Bone marrow (tissue), 2 donors: ENCODE measurements around the gene SNX9.
"Not testable (repeated sequence)": the region's sequence is repeated elsewhere in the genome, so short reads cannot be mapped to it uniquely, and the experiment has no call there.

Experiments
- DNase-seq, 2 donors: peaks; one replicate each; lab custom pipeline; 2025; lab: John Stamatoyannopoulos, UW

The SNX9 gene

GRCh38 chr6:157858664-157859063 is 35.6 kb downstream of the SNX9 start:
- DNase-seq = not testable (repeated sequence)

DNA sequence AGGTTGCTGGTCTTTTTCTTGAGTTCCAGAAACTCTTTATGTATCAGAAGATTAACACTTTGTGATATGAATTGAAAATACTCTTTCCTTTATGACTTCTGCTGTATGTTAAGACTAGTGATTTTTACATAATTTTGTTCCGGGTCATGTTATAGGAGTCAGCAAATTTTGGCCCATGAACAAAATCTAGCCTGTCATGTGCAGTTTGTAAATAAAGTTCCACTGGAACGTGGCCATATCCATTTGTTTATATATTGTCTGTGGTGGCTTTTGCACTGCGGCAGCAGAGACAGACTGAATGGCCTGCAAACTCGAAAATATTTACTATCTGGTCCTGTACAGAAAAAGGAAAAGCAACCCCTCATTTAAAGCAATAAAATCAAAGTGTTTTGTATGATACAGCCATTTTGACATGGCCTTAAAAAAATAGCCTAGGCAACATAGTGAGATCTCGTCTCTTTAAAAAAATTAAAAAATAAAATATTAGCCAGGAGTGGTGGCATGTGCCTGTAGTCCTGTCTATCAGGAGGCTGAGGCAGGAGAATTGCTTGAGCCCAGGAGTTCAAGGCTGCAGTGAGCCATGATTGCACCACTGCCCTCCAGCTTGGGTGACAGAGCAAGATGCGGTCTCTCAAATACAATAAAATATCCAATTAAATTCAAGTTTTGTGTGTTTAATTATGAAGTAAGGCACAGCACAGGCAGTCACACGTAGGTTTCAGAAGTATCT is 36.9 kb downstream of the SNX9 start:
- no peak for DNase-seq

DNA sequence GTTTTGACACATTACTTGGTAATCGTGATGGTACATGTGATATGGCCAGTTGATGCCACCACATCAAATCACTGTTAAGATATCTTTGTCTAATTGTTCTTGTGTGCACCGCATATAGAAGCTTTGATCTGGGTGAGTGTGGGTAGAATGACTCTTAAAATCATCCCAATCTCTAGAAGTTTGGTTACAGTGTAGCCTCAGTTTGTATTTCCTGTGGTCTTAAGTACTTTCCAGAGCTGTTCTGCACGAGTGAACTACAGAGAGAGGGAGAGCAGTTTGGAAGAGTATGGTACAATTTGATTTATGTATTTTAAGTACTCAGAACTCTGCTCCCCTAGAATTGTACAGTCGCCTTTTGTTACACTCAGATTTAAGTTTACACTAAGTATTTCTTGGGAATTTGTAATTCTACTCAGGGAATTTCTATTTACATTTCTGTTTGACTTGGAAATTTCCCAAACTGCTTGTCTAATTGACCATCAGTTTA is 37.5 kb downstream of the SNX9 start:
- no peak for DNase-seq

DNA sequence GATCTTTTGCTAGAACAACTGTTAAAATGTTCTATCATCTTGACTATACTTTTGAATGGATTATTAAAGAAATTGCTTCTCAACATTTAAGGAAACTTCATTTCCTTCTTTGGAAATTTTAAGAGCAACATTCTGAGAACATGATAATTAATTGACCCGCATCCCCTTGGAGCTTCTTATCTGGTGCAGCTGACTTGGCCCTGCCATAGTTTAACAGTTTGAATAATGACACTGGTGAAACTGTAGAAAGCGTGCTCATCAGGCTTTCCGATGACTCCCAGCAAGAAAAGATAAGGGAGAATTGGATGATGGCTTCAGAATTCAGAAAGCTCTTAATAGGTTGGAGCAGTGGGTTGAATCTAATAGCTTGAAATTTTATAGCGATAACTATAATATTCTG is 38.1 kb downstream of the SNX9 start:
- no peak for DNase-seq

- DNase-seq = no peak
These were observed 38.8 kb downstream of the SNX9 start for GRCh38 chr6:157861814-157862213.

GRCh38 chr6:157862706-157863105 is 39.7 kb downstream of the SNX9 start:
- no peak for DNase-seq

DNA sequence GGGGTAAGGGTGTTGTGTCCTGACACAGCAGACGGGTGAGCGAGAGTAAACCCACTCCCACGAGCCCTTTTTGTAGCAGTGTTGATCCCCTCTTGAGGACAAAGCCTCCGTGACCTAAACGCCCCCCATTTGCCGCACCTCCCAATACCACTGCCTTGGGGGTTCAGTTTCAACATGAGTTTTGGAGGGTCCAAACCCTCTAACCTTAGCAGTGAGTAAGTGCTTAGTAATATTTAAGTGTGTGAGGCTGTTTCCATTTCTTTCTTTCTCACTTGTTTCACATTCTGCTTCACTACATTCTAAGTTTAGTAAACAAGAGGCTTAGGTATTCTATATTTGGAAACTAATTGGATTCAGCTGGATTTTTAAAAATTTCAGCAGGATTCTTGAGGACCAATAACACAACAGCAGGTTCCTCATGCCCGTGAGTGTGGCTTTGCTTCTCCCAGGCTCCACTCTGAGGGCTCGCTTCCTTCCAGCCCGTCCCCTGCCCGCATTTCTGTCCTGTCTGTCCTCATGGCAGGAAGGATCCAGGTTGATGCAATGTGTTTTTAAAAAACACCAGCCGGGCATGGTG is 41.2 kb downstream of the SNX9 start:
- DNase-seq = no peak

DNA sequence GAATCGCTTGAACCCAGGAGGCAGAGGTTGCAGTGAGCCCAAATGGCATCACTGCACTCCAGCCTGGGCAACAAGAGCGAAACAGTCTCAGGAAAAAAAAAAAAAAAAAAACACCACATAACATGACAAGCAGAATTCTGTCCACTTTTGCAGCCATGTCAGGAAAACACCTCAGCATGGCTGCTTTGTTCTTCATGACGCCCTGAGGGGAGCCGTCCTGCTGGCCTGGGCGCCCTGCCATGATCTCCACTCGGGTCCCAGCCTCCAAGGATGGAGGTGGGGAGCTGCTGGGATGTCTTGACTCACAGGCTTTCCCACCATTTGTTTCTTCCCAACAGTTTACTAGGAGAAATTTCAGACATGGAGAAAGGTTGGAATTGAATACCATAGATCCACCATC is 42.2 kb downstream of the SNX9 start:
- no peak for DNase-seq

DNA sequence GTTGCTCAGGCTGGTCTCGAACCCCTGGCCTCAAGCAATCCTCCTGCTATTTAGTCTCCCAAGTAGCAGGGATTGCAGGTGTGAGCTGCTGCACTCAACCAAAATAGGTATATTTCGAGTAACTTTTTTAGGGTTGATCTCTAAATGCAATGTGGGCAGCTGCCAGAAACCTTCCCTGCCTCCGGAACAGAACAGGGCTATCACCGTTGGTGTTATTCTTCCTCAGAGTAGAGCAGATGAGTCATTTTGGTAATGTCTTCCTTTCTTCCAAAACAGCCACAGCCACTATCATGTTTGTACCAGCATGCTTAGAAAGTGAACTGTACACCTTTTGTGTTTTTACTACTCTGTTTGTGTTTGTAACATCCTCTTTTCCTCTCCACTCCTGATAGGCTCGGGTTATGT is 44.1 kb downstream of the SNX9 start:
- DNase-seq = no peak

- DNase-seq = no peak
These were observed 44.9 kb downstream of the SNX9 start for GRCh38 chr6:157867981-157868380.

DNA sequence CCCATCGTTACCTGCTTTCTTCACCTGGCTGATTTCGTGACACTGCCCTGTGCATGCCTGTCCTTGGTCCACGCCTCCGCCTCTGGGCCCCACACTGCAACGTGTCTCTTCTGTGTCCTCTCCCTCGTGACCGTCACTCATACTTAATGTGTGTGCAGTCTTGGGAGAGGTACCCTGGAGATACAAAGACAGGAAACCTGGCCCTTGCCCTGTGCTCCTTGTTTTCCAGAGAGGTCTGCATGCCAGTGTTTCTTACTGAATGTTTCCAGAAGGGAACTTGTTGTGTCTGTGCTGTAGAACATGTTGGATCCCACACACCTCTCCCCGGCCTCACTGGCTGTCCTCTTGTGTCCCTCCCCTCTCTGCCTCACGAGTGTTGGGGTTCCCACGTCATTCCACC is 45.8 kb downstream of the SNX9 start:
- DNase-seq = no peak

- no peak for DNase-seq
These were observed 46.7 kb downstream of the SNX9 start for GRCh38 chr6:157869673-157870302.

- peak; percentile 38 to 40 for DNase-seq
These were observed 50.8 kb downstream of the SNX9 start for GRCh38 chr6:157873735-157874344.

DNA sequence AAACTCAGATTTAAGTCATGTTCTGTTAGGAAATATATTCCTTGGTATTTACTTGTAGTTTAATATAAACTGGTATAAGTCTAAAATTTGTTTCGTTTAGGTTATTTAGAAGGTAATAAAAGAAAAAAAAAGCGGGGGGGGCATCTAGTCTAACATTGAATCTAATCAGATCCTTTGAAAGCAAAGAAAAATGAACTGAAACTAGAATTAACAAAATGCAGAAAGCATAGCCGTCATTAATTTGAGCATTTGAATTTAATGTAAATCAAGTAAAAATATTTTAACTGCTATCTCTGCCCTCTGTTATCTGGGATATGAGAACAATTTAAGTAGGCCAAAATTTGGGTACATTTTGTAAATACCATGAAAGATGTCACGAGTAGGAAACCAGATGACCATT is 54.1 kb downstream of the SNX9 start:
- DNase-seq = no peak

- no peak for DNase-seq
These were observed 54.8 kb downstream of the SNX9 start for GRCh38 chr6:157877573-157878438.

DNA sequence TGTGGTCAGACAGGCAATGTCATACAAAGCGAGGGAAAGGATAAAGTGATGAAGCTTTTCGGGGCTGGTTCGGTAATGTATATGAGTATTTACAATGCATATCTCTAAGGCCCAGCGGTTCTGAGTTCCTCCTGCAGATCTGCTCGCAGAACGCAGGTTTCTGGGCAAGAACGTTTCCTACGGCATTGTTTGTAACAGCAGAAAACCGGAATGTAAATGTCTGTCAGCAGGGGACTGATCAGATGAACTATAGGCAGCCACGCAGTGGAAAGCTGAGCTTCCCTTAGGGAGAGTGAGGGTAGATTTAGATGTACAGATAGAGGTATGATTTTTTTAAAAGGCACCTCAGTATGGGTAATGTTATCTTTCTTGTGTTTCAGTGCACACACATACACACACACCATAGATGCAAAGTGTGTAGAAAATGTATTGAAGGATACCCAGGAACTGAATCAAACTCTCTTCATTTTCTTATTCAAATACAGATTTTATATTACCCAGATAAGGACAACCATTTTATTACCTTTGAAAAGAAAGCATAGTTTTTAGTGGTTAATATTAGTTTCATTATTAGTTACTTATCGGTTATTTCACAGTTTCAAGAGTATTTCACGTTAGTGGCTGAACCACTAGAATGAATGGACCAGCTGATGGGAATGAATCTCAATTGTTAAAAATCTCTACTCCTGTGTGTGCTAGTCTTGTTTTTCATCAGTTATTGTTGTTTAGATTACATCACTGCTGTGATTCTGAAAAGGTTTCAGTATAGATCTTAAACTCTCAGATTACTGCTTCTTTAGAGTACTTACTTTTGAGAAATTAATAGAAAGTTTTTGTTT is 56.2 kb downstream of the SNX9 start:
- no peak for DNase-seq

DNA sequence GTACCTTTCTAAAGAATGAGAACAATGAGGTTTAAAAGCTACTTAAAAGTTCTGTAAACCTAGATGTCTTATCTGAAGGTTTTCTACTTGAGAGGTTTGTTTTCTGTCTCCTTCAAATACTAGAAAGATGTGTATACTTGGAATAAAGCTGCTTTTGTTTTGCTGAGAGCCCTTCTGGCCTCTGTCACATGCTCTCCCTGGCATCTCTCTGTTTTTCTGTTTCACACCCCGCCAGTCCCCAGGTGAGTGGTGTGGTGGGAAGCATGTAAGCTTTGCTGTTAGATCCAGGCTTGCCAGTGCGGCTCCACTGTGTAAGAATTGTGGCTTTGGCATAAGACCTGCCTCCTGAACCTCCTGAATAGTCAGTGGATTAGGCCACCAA is 56.8 kb downstream of the SNX9 start:
- no peak for DNase-seq

DNA sequence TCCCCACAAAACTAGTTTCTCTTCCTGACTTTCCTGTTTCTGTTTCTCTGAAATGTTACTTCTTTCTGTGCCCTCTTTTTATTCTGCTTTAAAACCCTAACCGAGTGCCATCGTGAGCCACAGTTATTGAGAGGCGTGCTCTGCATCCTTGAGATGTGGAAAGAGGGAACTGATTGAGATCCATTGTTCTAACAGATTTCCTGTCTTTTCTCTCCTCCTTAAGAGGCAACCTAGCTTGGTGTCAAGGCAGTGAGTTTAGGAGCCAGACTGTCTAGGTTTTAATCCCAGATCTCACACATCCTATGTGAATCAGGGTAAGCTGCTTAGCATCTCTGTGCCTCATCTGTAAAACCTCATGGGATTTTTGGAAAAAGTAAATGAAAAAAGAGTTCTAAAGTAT is 57.5 kb downstream of the SNX9 start:
- no peak for DNase-seq

DNA sequence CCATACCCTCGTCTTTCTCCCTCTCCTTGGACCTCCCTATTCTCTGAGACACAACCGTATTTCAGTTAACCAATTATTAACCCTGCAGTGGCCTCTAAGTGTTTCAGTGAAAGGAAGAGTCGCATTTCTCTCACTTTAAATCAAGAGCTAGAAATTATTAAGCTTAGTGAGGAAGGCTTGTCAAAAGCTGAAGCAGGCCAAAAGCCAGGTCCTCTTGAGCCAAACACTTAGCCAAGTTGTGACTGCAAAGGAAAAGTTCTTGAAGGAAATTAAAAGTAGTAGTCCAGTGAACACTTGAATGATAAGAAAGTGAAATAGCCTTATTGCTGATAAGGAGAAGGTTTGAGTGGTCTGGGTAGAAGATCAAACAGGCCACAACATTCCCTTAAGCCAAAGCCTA is 58.3 kb downstream of the SNX9 start:
- DNase-seq = no peak

DNA sequence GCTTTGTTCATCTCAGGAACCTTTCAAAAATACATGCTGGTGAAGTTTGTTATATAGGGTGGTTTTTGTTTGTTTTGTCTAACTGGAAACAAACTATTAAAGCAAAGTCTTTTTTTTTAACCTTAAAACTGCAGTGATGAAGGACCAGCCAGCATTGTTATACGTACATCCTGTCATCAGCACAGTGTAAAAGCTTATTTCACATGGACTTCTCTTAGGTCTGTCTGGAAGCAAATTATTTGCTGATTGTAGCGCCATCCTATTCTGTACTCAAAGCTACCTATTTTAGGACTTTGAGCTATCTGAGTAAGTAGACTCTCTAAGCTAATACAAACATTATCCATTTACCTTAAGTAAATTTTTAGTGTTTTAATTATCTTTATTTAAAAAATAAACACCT is 61.7 kb downstream of the SNX9 start:
- DNase-seq = no peak

GRCh38 chr6:157885211-157885788 is 62.3 kb downstream of the SNX9 start:
- peak in 1 of 2 donors; percentile 23 for DNase-seq
